ENCODE data around the gene STX7. TPM values are rescaled to one million over a fixed set of nuclear protein-coding genes. Genes with fewer than 3 reads are reported as not detected.

Gene STX7
- total and polyA plus RNA-seq, 2 donors from 2014 or later: 27.4 to 77.9 TPM

GRCh38 chr6:132461958-132462357, 51.0 kb downstream of the STX7 start:
- no peak for FAIRE-seq
- intact Hi-C loops (cut with DNase I): no loop called here
- H3K27me3 ChIP-seq (ENCODE audit: control insufficient read depth, insufficient read depth, low read length): no peaks in the 10 kb centered on the region
- TF ChIP-seq, protein P1, sequence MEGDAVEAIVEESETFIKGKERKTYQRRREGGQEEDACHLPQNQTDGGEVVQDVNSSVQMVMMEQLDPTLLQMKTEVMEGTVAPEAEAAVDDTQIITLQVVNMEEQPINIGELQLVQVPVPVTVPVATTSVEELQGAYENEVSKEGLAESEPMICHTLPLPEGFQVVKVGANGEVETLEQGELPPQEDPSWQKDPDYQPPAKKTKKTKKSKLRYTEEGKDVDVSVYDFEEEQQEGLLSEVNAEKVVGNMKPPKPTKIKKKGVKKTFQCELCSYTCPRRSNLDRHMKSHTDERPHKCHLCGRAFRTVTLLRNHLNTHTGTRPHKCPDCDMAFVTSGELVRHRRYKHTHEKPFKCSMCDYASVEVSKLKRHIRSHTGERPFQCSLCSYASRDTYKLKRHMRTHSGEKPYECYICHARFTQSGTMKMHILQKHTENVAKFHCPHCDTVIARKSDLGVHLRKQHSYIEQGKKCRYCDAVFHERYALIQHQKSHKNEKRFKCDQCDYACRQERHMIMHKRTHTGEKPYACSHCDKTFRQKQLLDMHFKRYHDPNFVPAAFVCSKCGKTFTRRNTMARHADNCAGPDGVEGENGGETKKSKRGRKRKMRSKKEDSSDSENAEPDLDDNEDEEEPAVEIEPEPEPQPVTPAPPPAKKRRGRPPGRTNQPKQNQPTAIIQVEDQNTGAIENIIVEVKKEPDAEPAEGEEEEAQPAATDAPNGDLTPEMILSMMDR (IDR thresholded peaks at IDR 0.05; ENCODE audit: borderline replicate concordance, extremely low read depth, insufficient read depth): no peak
- H3K9ac ChIP-seq (ENCODE audit: low read length in 3 of 3): no peak overlapping the region
- DNase-seq: no peak
- H3K36me3 ChIP-seq (ENCODE audit: control insufficient read depth in 2 of 3, insufficient read depth in 3 of 3, low read length in 3 of 3): peaks cover 2 to 59% (median 33%) of the 10 kb centered on the region in 3 donors
- H3K27ac ChIP-seq (ENCODE audit: low read depth in 2 of 2, low read length in 2 of 2): no peak overlapping the region
- H3K4me1 ChIP-seq (ENCODE audit: control insufficient read depth in 2 of 3, insufficient read depth in 2 of 3, low read depth in 1 of 3, low read length in 3 of 3): no peaks in the 10 kb centered on the region
- no peaks in the 10 kb centered on the region for H3K9me3 ChIP-seq (ENCODE audit: control insufficient read depth in 2 of 3, insufficient read depth in 1 of 3, low read length in 3 of 3)
- H3K4me3 ChIP-seq (ENCODE audit: low read length in 3 of 3): no peak overlapping the region

DNA sequence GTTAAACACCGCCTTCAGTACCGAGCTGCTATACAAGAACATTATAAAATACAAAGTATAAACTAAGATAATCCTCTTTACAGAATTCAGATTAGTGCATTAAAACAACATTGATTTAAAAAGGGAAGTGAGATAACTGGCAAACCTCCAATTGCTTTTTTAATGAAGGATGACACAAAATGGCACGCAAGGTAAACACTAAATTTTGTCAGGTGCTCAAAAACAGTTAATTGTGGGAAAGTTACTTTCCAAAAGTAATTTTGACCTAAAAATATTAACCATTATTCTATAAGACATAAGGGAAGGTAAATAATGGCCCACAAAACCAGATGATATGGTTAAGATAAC, 53.3 kb downstream of the STX7 start:
- intact Hi-C loops (cut with DNase I): no loop called here
- Histone ChIP-seq H3K36me3 (ENCODE audit: control insufficient read depth in 2 of 3, insufficient read depth in 3 of 3, low read length in 3 of 3) (peaks cover 2 to 60% (median 32%) of the 10 kb centered on the region in 3 donors), H3K27me3 (ENCODE audit: control insufficient read depth, insufficient read depth, low read length) (no peaks in the 10 kb centered on the region), H3K4me1 (ENCODE audit: control insufficient read depth in 2 of 3, insufficient read depth in 2 of 3, low read depth in 1 of 3, low read length in 3 of 3) (no peaks in the 10 kb centered on the region), H3K9ac (ENCODE audit: low read length in 3 of 3) (no peak overlapping the region), H3K4me3 (ENCODE audit: low read length in 3 of 3) (no peak overlapping the region), H3K9me3 (ENCODE audit: control insufficient read depth in 2 of 3, insufficient read depth in 1 of 3, low read length in 3 of 3) (no peaks in the 10 kb centered on the region), H3K27ac (ENCODE audit: low read depth in 2 of 2, low read length in 2 of 2) (no peak overlapping the region)
- TF ChIP-seq, protein P1 (IDR thresholded peaks at IDR 0.05; ENCODE audit: borderline replicate concordance, extremely low read depth, insufficient read depth): no peak
- no peak for FAIRE-seq
- no peak for DNase-seq

DNA sequence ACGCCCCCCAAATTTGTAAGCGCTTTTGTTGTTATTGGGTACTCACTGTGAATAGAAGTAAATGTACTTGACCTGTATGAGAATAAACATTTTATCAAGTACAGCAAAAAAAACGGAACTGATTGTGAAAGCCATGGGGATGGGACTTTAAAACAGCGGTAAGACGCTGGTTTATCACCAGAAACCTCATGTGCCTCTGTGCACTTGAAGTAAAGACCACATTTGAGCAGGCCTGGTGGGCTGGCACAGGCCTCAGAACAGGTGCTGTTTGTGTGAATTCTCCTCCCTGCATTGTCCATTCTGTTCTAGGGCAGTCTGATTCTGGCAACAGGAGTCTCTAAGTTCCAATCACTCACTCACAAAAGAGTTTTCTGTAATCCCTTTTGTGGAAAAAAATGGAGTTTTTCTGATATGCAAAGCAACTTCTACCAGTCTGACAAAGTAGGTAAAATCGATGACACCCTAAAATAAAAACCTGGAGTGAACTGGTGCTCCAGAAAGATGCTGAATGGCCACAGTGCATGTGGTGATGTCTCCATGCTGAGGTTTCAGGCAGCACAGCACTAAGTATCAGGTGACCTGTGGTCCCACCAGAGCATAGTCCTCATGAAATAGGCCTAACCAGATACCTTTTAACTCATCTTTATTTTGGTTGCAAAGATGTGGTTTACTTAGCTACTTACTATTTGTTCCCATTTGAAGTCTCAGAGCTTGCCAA, 53.9 kb downstream of the STX7 start:
- DNase-seq (no peak), FAIRE-seq (no peak)
- TF ChIP-seq, protein P1 (IDR thresholded peaks at IDR 0.05; ENCODE audit: borderline replicate concordance, extremely low read depth, insufficient read depth): no peak
- H3K4me3 ChIP-seq (ENCODE audit: low read length in 3 of 3): no peak overlapping the region
- no peaks in the 10 kb centered on the region for H3K4me1 ChIP-seq (ENCODE audit: control insufficient read depth in 2 of 3, insufficient read depth in 2 of 3, low read depth in 1 of 3, low read length in 3 of 3)
- no peak overlapping the region for H3K27ac ChIP-seq (ENCODE audit: low read depth in 2 of 2, low read length in 2 of 2)
- H3K27me3 ChIP-seq (ENCODE audit: control insufficient read depth, insufficient read depth, low read length): no peaks in the 10 kb centered on the region
- intact Hi-C loops (cut with DNase I): no loop called here
- no peaks in the 10 kb centered on the region for H3K9me3 ChIP-seq (ENCODE audit: control insufficient read depth in 2 of 3, insufficient read depth in 1 of 3, low read length in 3 of 3)
- peaks cover 2 to 58% (median 30%) of the 10 kb centered on the region in 3 donors for H3K36me3 ChIP-seq (ENCODE audit: control insufficient read depth in 2 of 3, insufficient read depth in 3 of 3, low read length in 3 of 3)
- no peak overlapping the region for H3K9ac ChIP-seq (ENCODE audit: low read length in 3 of 3)

Data from kidney (tissue), 14 donors.